ENCODE measurements around the gene TNRC6C.
"Not testable (repeated sequence)": the region's sequence is repeated elsewhere in the genome, so short reads cannot be mapped to it uniquely, and the experiment has no call there.

Gene TNRC6C

DNA sequence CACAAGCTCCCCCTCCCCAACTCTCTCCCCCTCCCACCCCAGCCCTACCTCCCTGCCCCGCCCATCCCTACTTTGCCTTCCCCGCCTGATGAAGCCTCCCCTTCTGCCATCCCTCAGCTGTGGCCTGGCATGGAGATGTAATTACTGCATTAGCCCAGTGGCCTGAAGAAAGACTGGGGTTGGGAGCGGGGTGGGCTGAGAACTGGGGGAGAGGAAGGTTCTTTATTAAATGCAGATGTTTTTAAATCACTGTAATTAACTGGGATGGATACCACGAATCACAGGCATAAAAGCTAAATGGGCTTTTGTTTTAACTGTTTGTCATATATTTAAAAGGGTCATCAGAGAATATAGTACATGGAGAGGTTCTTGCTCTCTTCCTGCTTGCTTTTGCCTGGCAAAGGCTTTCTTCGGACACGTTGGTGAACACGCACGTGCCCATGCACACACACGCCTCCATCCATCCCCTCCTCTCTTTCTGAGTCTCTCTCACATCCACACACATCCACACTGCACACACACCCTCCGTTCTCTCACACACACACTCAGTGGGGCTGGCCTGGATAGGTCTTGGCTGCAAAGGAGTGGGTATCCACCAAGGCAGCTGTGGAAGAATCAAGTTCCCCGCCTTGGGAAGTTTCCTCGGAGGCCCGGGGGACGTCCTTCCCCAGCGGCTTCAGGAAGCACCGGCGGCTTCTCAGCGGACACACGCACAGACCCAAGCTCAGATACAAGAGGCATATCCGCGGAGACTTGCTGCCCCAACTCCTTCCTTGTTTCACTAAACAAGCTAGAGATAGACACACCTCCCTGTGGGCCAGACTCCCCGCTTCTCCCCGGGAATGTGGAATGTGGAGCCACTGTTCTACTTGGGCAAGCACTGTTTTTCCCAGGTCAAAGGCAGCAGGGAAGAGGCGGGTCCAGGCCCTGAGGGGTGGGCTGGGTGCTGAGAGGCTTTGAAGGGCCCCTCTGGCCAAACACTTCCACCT, 27.4 kb upstream of the TNRC6C start:
- no peak for DNase-seq

DNA sequence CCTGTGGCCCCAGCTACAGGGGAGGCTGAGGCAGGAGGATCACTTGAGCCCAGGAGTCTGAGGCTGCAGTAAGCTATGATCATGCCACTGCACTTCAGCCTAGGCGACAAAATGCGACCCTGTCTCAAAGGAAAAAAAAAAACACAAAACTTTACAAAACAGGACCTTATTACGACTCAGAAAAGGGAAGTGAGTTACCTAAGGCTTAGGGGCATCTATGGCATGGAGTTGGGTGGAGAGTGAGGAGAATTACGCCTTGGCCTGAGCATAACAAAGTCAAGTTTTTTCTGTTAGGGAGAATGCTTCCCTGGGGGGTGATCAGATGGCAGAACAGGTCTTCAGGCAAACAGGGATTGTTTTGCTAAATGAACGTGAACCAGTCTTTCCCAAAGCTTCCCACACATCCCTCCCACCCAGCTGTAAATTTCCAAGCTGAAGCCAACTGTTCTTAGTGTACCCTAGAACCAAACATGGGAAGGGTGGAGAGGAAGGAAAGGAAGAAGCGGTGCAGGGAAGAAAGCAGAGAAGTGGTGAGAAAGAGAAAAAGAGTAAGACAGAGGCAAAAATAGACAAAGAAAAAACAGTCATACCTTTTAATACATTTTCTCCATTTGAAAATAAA, 24.6 kb upstream of the TNRC6C start:
- DNase-seq: no peak

DNA sequence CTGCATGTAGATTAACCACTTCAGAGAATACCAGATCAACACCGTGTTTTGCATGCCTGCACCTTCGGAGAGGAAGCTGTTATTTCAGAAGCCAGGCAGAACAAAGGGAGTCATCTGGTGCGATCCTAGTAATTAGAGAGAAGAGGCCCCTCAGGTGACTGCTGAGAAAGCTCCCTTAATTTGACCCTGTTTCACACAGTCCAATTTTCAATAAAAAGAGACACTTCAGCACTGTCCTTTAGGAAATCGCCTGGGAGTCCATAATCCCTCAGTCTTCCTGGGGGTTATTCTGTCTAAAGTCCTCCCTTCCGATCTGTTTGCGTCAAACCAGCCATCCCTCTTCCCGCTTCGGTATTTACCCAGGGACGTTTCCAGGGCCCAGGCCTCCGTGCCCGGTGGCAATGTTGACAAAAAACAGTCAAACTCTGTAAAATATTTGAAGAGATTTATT, 23.4 kb upstream of the TNRC6C start:
- no peak for DNase-seq

DNA sequence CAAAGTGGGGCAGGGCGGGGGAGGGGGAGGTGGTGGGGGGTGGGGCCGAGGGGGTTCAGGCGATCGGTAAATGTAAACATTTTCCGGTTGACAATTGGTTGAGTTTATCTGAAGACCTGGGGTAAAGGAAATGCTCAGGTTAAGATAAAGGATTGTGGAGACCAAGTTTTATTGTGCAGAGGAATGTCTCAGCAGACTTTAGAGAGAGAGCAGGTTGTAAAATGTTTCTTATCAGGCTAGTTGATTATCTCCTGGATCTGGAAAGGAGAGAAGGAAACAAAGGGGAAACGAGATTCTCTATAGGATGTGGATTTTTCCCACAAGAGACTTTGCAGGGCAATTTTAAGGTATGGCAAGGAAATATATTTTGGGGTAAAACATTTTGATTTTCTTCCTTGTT, 22.8 kb upstream of the TNRC6C start:
- DNase-seq: not testable (repeated sequence)

DNA sequence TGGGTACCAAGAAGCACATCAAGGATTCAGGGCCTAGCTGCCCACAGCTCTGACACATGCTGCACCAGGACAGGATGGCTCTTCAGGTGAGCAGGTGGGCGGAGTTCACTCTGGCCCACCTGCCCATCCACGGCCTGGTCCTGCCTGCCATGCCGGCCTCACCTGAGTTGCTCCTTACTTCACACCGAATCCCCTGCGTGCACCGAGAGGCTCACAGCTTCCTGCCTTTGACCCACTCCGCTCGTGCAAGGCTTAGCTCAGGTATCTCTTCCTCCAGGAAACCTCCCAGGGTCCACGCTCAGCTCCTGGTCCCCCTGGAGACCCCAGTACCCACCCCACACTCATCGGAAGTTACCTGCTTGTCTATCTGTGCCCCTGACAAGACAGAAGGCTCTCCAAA, 21.6 kb upstream of the TNRC6C start:
- DNase-seq: no peak

DNA sequence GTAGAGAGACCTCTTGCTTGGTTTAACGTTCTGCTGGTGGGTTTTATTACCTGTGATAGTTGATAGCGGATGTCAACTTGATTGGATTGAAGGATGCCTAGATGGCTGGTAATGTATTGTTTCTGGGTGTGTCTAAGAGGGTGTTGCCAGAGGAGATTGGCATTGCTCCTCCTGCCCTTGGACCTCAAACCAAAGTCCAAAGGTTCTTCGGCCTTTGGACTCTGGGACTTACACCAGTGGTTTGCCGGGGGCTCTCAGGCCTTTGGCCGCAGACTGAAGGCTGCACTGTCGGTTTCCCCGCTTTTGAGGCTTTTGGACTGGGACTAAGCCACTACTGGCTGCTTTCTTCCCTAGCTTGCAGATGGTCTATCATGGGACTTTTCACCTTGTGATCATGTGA, 17.5 kb upstream of the TNRC6C start:
- DNase-seq: no peak

DNA sequence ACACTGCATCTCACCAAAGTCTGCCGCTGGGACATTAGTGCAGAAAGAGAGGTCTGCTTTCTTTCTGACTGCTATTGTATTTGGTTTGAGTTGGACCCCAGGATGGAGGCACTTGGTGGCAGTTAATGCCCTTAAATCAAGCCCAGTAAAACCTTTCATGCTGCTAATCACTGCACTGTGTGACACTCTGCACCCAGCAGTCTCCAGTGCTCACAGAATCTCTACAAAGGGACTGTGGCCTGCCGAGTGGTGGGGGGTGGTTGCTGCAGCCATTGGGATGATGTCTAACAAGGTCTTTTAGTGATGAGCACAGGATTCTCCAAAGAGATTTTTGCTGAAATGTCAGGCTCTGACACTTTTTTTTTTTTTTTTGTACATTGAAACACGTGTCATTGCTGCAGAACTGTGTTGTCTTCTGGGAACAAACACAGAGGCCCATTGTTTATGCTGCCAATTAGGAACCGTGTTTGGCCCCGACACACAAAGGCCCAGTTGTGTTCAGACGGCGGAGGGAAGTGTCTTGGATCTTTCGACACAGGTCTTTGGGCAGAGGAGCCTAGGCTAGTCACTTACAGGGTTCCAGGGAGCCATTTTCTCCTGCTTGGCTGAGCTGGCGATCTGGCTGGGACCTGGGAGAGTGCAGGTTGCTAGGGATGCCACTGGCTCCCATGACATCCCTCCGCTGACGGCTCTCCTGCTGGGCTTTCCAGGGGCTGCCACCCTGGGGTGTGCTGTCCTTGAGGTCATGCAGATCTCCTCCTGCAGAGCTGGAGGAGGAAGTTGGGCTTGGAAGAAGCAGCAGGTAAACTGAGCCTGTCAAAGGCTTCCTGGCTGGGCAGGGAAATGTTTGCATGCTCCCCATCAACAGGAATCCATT, 16.2 kb upstream of the TNRC6C start:
- DNase-seq: no peak

DNA sequence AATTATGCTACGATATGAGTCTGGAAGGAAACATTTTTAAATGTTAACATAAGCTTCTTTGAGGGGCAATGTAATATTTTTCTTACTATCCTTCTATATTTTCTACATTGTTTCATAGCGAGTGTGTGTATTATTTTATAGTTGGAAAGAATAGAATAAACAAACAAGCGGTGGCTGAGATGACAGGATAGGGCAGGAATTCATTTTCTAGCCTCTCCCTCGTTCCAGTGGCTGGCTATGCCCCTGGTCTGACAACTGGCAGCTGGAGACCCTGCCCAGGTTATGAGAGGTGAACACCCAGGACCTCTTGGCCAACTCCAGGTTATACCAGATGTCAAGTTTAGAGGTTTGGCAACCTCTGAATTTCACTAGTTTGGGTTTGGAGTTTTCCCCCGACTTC, 14.5 kb upstream of the TNRC6C start:
- DNase-seq: no peak

DNA sequence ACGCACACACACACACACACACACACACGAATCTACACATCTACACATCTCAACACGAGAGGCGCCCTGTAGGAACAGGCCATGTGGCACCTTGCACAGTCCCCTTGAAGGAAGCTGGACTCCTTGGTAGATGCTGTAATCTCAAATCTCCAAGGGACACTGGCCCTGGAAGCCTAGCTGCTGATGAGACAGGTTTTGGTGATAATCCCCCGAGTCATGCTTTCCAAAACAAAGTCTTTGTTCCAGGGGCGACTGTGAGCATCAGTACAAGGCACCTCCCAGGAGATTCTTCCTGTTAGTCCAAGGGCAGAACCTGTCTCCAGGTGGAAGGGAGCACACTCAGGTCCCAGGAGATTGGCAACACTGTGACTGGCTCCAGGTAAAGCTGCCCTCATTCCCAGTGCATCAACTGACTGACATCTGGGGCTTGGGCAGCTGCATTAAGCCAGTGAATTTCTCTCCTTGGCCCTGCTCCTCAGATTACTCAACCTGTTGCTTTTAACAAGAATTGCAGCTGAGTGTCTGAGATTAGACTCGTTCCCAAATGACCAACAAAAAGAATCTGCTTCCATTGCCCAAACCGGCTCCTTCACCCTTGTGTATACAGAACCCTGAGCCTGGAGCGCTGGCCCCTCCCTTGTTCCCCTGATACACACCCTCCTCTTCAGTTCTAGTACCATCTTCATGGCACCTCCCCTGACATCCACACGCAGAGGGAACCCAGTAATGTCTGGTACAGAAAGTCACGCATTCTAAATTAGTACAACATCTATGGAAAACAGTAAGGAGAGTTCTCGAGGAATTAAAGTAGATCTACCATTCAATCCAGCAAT, 13.9 kb upstream of the TNRC6C start:
- peak; percentile 68 for DNase-seq

DNA sequence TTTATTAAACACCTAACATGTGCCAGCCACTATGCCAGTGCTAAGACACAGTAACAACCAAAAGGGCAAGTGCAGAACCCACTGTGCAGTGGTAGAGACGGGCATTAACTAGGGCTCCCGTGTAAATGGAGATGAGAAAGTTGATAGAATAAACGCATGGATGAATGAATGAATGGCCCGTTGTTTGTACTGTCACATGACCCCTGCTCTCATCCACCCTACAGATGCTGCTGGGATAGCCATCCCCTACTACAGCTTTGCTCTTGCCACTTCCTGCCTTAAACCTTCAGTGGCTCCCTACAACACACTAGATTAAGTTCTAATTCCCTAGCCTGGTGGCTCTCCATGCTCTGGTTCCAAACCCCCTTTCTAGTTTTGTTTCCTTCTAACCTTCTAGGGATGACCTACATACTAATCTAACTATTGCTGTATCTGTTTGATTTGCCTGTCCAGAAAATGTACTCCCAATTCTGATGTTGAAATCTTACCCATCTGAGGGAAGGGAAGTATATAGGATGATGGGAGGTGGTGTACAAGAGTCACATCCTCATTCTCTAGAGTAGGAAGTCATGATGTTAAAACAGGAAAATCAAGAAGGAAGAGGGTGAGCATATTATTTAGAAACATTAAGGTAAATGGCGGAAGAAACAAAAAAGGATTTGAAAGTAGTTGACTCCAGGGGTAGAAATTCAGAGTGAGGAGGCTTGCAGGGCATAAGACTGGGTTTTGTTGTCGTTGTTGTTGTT, 11.4 kb upstream of the TNRC6C start:
- no peak for DNase-seq

DNA sequence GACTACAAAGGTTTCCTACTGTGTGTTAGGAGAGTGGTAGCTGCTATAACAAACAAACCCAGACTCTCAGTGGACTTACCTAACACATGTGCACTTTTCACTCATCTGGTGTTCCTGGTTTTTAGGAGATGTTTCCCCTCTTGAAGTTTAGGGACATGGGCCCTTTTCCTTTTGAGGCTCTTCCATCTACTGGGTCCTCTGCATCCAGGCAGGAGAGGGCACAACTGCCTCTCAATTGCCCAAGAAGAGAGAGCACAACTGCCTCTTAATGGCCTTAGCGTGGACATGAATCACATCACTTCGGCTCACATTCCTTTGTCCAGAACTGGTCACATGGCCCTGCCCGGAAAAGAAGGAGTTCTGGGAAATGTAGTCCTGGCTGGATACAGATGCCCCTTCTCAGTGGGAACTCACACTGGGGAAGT, 9.8 kb upstream of the TNRC6C start:
- DNase-seq: peak; percentile 78

DNA sequence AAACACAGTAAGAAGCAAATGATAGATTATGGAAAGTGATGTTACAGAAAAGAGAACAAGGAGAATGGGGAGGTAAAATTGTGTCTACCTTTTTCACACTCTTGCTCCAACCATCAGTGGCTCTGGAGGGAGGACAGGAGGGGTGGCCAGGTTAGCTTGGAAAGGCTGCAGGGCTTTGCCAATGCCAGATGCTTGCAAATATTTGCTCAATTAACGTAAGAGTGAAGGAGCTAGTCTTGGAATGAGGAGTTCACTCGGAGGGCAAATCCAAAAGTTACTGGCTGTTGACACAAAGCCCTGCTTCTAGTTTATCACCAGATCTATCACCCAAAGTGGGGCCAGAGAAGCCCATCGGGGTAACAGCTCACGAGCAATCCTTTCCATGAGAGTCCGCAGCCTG, 7.4 kb upstream of the TNRC6C start:
- DNase-seq: no peak

DNA sequence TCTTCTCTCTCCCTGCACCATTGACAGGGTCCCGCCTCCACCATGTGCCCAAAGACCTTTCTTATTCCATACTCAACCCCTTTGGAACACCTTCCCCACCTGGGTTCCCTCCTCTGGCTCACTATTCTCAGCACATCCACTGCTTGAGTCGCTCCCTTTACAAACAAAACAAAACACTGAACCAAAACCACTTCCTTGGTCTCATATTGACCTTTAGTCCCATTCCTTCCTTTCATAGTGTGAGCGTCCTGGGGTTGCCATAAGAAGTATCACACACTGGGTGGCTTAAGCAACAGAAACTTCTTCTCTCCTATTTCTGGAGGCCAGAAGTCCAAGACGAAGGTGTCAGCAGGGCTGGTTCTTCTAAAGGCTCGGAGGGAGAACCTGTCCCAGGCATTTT, 6.1 kb upstream of the TNRC6C start:
- DNase-seq: no peak

DNA sequence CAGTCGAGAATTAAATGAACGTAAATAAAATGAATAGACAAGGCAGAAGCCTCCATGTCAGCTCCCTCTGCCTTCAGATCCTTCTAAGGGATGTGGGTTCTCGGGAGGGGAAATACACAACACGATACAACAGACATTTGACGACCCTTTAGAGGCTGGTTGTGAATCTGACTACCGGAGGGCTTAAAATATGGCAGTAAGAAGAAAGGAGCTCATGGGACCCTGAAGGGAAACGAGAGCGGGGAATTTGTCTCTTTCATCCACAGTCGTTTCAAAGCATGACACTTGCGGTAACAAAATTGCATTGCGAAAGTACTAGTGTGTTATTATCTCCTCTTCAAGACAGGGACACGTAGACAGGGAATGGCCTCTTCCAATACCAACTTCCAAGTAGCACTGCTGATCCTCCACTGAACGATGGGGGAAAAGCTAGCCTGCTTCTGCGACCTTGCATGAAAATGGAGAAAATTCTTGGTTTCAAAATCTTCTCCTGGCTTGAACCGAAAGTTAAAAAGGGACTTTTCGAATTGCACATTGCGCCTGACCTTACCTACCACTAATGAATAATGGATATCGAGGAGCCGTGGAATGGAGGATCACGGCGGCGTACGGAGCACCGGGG, 1.2 kb upstream of the TNRC6C start:
- peak; percentile 43 for DNase-seq

DNA sequence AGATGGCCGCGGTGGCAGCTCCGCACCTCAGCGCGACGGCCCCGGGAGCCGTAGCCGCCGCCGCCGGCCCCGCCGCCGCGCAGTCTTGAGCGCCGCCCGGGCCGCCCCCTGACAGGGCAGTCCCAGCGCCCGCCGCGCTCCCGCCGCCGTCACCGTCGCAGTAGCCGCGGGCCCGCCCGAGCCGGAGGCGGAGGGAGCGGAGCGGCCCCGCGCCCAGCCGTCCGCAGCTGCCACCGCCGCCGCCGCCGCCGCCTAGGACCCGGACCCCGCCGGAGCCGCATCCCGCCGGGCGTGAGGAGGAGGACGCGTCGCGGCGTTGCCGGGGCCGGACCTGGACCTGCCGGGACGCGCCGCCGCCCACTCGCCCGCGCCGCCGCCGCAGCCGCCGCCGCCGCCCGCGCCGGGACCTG, 218 bp downstream of the TNRC6C start:
- DNase-seq: no peak

DNA sequence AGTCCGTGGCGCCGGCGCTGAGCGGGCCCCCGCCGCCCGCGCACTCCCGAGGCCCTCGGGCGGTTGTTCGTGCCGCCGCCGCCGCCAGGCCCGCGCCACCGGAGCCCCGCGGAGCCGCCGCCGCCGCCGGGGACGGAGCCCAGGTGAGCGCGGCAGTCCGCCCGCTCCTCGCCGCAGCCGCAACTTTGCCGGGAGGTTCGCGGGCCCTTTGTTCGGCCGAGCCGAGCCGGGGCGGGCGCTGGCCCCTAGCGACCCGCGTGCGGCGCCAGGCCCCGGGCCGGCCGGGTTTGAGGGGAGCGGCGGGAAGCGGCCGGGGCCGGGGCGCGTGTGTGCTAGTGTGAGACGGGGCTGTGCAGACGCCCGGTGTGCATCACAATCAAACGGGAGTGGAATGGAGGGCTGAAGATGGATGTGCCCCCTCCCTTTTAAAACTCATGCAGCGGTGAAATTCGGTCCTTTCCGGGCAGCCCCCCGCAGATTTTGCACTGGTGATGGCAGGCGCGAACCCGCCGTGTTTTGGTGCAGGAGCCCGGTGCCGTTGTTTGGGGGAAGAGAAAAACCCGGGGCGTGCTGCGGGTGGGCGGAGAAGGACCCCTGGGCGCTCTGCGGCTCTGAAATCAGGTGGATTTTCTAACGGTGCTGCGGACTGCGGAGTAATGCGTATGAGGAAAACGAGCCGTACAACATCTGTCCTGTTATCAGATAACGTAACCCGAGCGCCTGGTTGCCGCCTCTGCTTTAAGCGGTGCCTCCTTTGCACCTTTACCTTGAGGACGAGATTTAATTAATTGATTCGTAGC, 823 bp downstream of the TNRC6C start:
- DNase-seq: peak; percentile 69

DNA sequence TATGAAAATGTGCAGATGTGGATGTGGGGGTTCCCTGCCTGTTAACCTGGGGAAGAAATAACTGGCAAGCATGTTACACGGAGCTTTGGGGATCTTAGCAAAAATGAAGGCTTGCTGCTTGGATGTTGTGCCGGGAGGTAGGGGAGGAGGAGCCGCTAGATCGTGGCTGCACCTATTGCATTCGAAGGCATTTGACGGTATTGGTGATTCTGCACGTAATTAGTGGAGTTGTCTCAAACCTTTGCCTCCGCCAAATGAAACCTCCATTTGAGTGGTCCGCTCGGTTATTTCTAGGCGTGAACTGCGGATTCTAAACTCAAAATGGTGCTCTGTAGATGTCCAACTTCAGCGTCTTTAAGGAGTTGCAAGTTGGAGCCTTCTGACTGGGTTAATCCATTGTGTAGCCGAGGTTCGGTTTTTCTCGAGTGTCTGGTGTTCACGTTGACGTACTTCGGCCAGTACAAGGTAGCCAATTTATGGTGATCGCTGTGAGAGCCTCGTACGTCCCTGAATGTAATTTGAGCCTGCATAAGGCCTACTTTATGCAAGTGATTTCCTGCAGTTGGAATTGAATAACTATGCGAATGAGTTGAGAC, 1.5 kb downstream of the TNRC6C start:
- peak; percentile 63 for DNase-seq

DNA sequence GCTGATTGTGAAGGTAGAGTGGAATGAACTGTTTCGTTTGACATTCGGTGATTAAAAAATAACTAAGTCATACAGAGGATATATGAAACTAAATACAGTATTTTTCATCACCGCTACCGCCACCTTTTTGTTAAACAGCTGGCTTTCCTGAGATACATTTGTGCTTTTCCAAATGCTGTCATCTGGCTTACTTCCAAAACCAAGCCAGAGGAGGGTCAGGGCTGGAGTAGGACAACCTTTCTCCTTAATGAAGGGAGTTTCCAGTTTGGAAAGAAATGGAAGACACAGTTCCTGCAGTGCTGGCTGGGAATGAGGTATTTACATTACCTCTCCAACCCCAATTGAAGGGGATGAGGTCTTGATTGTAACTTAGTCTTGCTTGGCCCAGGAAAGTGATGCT, 3.2 kb downstream of the TNRC6C start:
- no peak for DNase-seq

DNA sequence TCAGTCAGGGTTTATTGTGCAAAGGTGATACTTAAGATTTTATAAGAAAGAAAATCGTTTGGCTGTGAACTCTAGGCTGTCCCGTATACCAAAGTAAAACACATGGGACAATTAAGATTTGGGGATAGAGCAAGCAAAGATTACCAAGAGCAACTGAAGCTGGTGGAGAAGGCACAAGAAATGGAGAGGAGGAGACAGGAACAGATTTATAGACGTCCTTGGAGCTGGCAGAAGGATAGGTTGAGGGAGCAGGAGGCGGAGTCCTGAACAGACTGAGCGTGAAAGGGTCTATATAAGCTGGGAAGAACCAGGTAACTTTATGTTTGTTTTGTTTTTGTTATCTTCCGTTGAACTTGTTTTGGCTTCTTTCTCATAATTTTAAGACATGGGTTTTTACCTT, 3.8 kb downstream of the TNRC6C start:
- DNase-seq: peak; percentile 43

DNA sequence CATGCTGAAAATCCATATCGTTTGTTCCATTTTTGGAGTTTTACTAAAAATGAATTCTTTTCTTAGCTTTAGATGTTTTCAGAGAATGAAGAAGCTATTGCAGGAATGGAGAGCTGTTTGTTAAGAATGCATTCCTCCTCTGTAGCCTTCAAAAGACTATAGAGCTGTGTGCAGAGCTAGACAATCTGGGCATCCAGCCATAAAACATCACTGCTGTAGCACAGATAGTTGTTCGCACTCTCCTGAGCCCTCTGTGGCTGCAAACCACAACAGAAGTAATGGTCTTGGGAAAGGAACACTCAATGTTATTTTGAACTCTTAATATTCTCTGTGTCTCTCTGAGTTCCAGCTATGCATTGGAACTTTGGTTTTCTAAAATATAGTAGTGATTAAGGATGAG, 4.9 kb downstream of the TNRC6C start:
- DNase-seq: peak; percentile 25
